GM12801 (cell line): ENCODE measurements around the gene NEK8.

Source experiments
- CTCF ChIP-seq: IDR thresholded peaks from one replicate; pipeline ENCODE4 v1.5.1; 2011; ENCODE audit warnings: control low read depth; ENCODE audit not compliant: insufficient read length; ENCODE audit errors: extremely low read depth

Gene NEK8

GRCh38 chr17:28735242-28735722, 6.7 kb downstream of the NEK8 start:
- no peak for TF ChIP-seq CTCF

DNA sequence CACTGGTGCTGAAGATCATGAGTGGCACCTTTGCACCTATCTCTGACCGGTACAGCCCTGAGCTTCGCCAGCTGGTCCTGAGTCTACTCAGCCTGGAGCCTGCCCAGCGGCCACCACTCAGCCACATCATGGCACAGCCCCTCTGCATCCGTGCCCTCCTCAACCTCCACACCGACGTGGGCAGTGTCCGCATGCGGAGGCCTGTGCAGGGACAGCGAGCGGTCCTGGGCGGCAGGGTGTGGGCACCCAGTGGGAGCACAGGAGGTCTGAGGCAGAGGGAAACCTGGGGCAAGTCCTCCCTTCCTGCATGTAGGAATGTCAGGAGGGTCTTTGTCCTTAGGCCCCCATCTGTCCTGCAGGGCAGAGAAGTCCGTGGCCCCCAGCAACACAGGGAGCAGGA, 8.7 kb downstream of the NEK8 start:
- no peak for TF ChIP-seq CTCF

- TF ChIP-seq CTCF: no peak
Measured at GRCh38 chr17:28737770-28738679, 9.4 kb downstream of the NEK8 start.

- no peak for TF ChIP-seq CTCF
Measured at GRCh38 chr17:28738680-28739384, 10.2 kb downstream of the NEK8 start.

GRCh38 chr17:28740406-28741357, 12.1 kb downstream of the NEK8 start:
- TF ChIP-seq CTCF: no peak

GRCh38 chr17:28741358-28742349, 13.1 kb downstream of the NEK8 start:
- no peak for TF ChIP-seq CTCF
